Thyroid gland (tissue), 4 donors: ENCODE measurements around the gene FAM156B. TPM values are rescaled to one million over a fixed set of nuclear protein-coding genes. Genes with fewer than 3 reads are reported as not detected.

Source experiments
- total RNA-seq, 4 donors: library from RNA; depleted of rRNA; stranded (reverse); fragments of >200 nt; gene quantifications; one replicate each; pipeline ENCODE4 v1.2.3, GENCODE V29; 2016

Gene FAM156B
- total RNA-seq, 4 donors from 2014 or later = 15.3 to 31.4 (median 21.4) TPM

Other genes starting within 250 kb of the FAM156B start
- not detected for gene SSX7, start 242.4 kb upstream of the FAM156B start, total RNA-seq
- not detected for gene SSX2, start 190.2 kb upstream of the FAM156B start, total RNA-seq
- gene SSX2B, start 146.1 kb upstream of the FAM156B start, total RNA-seq = 1 to 10 TPM in 1 of 4 donors, under 1 TPM in 1, not detected in 2; 0.94 to 3.5 TPM
- not detected for gene SPANXN5, start 99.9 kb upstream of the FAM156B start, total RNA-seq
- gene XAGE5, start 86.0 kb upstream of the FAM156B start, total RNA-seq = not detected
- not detected for gene XAGE3, start 29.2 kb upstream of the FAM156B start, total RNA-seq
- 10 to 100 TPM in 3 of 4 donors, 1 to 10 TPM in 1; 7.7 to 19.9 (median 11.5) TPM for gene FAM156A, start 61.2 kb downstream of the FAM156B start, total RNA-seq
- 1 to 10 TPM in 2 of 4 donors, under 1 TPM in 2; 0.78 to 1.3 (median 1.1) TPM for gene GPR173, start 151.5 kb downstream of the FAM156B start, total RNA-seq
- gene TSPYL2, start 185.0 kb downstream of the FAM156B start, total RNA-seq = 10 to 100 TPM; 30.9 to 83.1 (median 49.1) TPM
- gene KANTR, start 196.8 kb downstream of the FAM156B start, total RNA-seq = 10 to 100 TPM; 15.5 to 41.5 (median 21.8) TPM